ENCODE data around the gene COASY.

DNA sequence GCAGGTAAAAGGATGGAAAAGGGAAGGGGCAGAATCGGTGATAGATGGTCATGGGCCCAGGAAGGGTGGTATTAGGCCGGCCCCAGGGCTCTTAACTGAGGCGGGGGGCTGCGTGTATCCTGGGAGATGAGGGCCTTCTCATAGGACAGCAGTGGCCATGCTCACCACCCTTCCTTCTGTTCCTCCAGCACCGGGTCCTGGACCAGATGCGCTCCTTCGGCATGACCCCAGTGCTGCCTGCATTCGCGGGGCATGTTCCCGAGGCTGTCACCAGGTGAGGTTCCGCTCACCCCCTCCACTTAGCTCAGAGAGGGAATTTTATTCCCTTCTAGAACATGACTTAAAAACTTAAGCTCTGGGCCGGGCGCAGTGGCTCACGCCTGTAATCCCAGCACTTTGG, 23.5 kb upstream of the COASY start:
- TF ChIP-seq CTCF (IDR thresholded peaks at IDR 0.05) (no peak), POLR2A (IDR thresholded peaks at IDR 0.05) (no peak)
